Measurements from ENCODE around the gene UFC1. TPM values are rescaled to one million over a fixed set of nuclear protein-coding genes. Genes with fewer than 3 reads are reported as not detected.

UFC1 gene
- total RNA-seq, 4 donors from 2014 or later = 68.3 to 79.9 (median 76.7) TPM

GRCh38 chr1:161190962-161191521, 37.3 kb downstream of the UFC1 start:
- Histone ChIP-seq H3K4me1 (peaks cover 4 to 74% (median 38%) of the 10 kb centered on the region in 3 donors), H3K36me3 (peaks cover 0 to 27% (median 0%) of the 10 kb centered on the region in 3 donors), H3K27ac (no peak overlapping the region), H3K4me3 (no peak overlapping the region), H3K27me3 (no peaks in the 10 kb centered on the region), H3K9me3 (no peaks in the 10 kb centered on the region)
- 83% methylated on average over 5 of the region's 22 CpGs; no CpG with 5 or more reads in 1 of the 2 donors for WGBS, 2 donors
- TF ChIP-seq CTCF (IDR thresholded peaks at IDR 0.05) (no peak), POLR2A (IDR thresholded peaks at IDR 0.05) (no peak)
- intact Hi-C loops (cut with DNase I) = no loop called here
- DNase-seq = no peak

GRCh38 chr1:161191971-161192370, 38.2 kb downstream of the UFC1 start:
- no peaks in the 10 kb centered on the region for H3K27me3 ChIP-seq
- H3K36me3 ChIP-seq = peaks cover 0 to 27% (median 0%) of the 10 kb centered on the region in 3 donors
- peaks cover 4 to 74% (median 39%) of the 10 kb centered on the region in 3 donors for H3K4me1 ChIP-seq
- 65 to 73% methylated on average over 8 of the region's 8 CpGs for WGBS, 2 donors
- no peaks in the 10 kb centered on the region for H3K9me3 ChIP-seq
- no peak overlapping the region for H3K4me3 ChIP-seq
- intact Hi-C loops (cut with DNase I) = no loop called here
- no peak for DNase-seq
- TF ChIP-seq CTCF (IDR thresholded peaks at IDR 0.05) = no peak
- TF ChIP-seq POLR2A (IDR thresholded peaks at IDR 0.05) = no peak
- no peak overlapping the region for H3K27ac ChIP-seq

- WGBS, 2 donors = 36 to 45% methylated on average over 7 to 10 of the region's 15 CpGs
- Histone ChIP-seq H3K27me3 (no peaks in the 10 kb centered on the region), H3K36me3 (peaks cover 0 to 27% (median 0%) of the 10 kb centered on the region in 3 donors), H3K4me1 (peaks cover 4 to 79% (median 47%) of the 10 kb centered on the region in 3 donors), H3K9me3 (no peaks in the 10 kb centered on the region), H3K27ac (peak overlapping the region in 3 of 4 donors; percentile 22 to 52 (median 22)), H3K4me3 (no peak overlapping the region)
- no peak for DNase-seq
- no peak for TF ChIP-seq POLR2A (IDR thresholded peaks at IDR 0.05)
- TF ChIP-seq CTCF (IDR thresholded peaks at IDR 0.05) = peak; percentile 75 to 91 (median 85)
- intact Hi-C loops (cut with DNase I) = no loop called here
Measured at GRCh38 chr1:161192476-161193465, 39.0 kb downstream of the UFC1 start.

- TF ChIP-seq CTCF (IDR thresholded peaks at IDR 0.05) (no peak), POLR2A (IDR thresholded peaks at IDR 0.05) (no peak)
- Histone ChIP-seq H3K27me3 (no peaks in the 10 kb centered on the region), H3K4me3 (no peak overlapping the region), H3K9me3 (no peaks in the 10 kb centered on the region), H3K36me3 (peaks cover 0 to 27% (median 0%) of the 10 kb centered on the region in 3 donors), H3K4me1 (peaks cover 12 to 88% (median 56%) of the 10 kb centered on the region in 3 donors), H3K27ac (peak overlapping the region in 2 of 4 donors; percentile 22 to 52)
- WGBS, 2 donors = no CpG with 5 or more reads among the region's 21 CpGs
- intact Hi-C loops (cut with DNase I) = no loop called here
- DNase-seq = no peak
Measured at GRCh38 chr1:161193561-161194235, 39.9 kb downstream of the UFC1 start.

All from esophagus squamous epithelium (tissue), 5 donors.